Measurements from ENCODE around the gene KLF16.

- TF ChIP-seq GATA2 (IDR thresholded peaks at IDR 0.05; ENCODE audit: low read depth, low read length), result no peak
- TF ChIP-seq GATA3 (IDR thresholded peaks at IDR 0.05; ENCODE audit: low read depth, low read length), result no peak
Measured at GRCh38 chr19:1874554-1875185, 11.3 kb upstream of the KLF16 start.
